Keratinocyte (primary cell): ENCODE measurements around the gene PARP3. TPM values are rescaled to one million over a fixed set of nuclear protein-coding genes. Genes with fewer than 3 reads are reported as not detected.

Experiments
- DNase-seq: peaks from one replicate; pipeline ENCODE4 v3.0.0-alpha.2; 2011; ENCODE audit warnings: low read depth, missing footprints, low spot score
- FAIRE-seq: peaks from 2 replicates; lab custom pipeline; 2011; peaks lifted over from hg19 to GRCh38; lab: Jason Lieb, UNC
- H2AFZ ChIP-seq: 2 replicates; pipeline ENCODE4 v1.6.0; 2012; ENCODE audit warnings: low read length, control low read depth, inconsistent platforms; ENCODE audit not compliant: control insufficient read depth
- H3K27ac ChIP-seq: 2 replicates; pipeline ENCODE4 v1.5.1; 2011; ENCODE audit warnings: low read length; ENCODE audit not compliant: control insufficient read depth, insufficient read depth
- H3K27me3 ChIP-seq: 3 replicates; pipeline ENCODE4 v1.6.0; 2011; ENCODE audit warnings: low read length; ENCODE audit not compliant: control insufficient read depth, insufficient read depth; ENCODE audit errors: extremely low read depth
- H3K36me3 ChIP-seq, 2 experiments: 2 replicates in 1 of 2; 3 replicates in 1 of 2; pipeline ENCODE4 v1.5.1; 2011; ENCODE audit warnings: low read length in 2 of 2, mild to moderate bottlenecking in 1 of 2; ENCODE audit not compliant: control insufficient read depth in 2 of 2, insufficient read depth in 2 of 2; ENCODE audit errors: extremely low read depth in 1 of 2
- H3K4me1 ChIP-seq: 3 replicates; pipeline ENCODE4 v1.5.1; 2011; ENCODE audit warnings: low read length; ENCODE audit not compliant: control insufficient read depth, insufficient read depth; ENCODE audit errors: extremely low read depth
- H3K4me2 ChIP-seq: 3 replicates; pipeline ENCODE4 v1.6.0; 2011; ENCODE audit warnings: low read depth, low read length; ENCODE audit not compliant: control insufficient read depth, insufficient read depth; ENCODE audit errors: extremely low read depth
- H3K4me3 ChIP-seq, 3 experiments: fragments of 200-600 bp in 1 of 3; sonication (generic) in 1 of 3; 2 replicates in 2 of 3; 3 replicates in 1 of 3; pipeline ENCODE4 v1.5.1; 2011 to 2016; ENCODE audit warnings: low read length in 3 of 3, mild to moderate bottlenecking in 3 of 3, control low read depth in 2 of 3, inconsistent platforms in 1 of 3, low read depth in 1 of 3, mixed read lengths in 1 of 3, mixed run types in 1 of 3, moderate library complexity in 1 of 3; ENCODE audit not compliant: control insufficient read depth in 2 of 3, insufficient read depth in 2 of 3; ENCODE audit errors: extremely low read depth in 1 of 3
- H3K79me2 ChIP-seq: 2 replicates; pipeline ENCODE4 v1.6.0; 2012; ENCODE audit warnings: low read length; ENCODE audit not compliant: control insufficient read depth, insufficient read depth
- H3K9ac ChIP-seq: 3 replicates; pipeline ENCODE4 v1.6.0; 2011; ENCODE audit warnings: low read length; ENCODE audit not compliant: control insufficient read depth, insufficient read depth; ENCODE audit errors: extremely low read depth
- H3K9me1 ChIP-seq: 3 replicates; pipeline ENCODE4 v1.6.0; 2011; ENCODE audit warnings: low read length; ENCODE audit not compliant: control insufficient read depth, insufficient read depth; ENCODE audit errors: extremely low read depth
- H3K9me3 ChIP-seq: 2 replicates; pipeline ENCODE4 v1.5.1; 2012; ENCODE audit warnings: low read depth, low read length; ENCODE audit not compliant: control insufficient read depth
- H4K20me1 ChIP-seq: 3 replicates; pipeline ENCODE4 v1.6.0; 2011; ENCODE audit warnings: low read length; ENCODE audit not compliant: control insufficient read depth, insufficient read depth; ENCODE audit errors: extremely low read depth
- CTCF ChIP-seq, 3 experiments: IDR thresholded peaks in 1 of 3; conservative IDR thresholded peaks in 1 of 3; optimal IDR thresholded peaks in 1 of 3; 2 replicates in 2 of 3; 3 replicates in 1 of 3; pipeline versions ENCODE3 to v1.5.1; 2011; ENCODE audit warnings: low read length in 3 of 3, mild to moderate bottlenecking in 3 of 3, moderate library complexity in 2 of 3, control low read depth in 1 of 3, inconsistent platforms in 1 of 3; ENCODE audit not compliant: insufficient read depth in 2 of 3; ENCODE audit errors: extremely low read depth in 1 of 3
- EZH2 ChIP-seq: IDR thresholded peaks from one replicate; pipeline ENCODE4 v1.6.1; 2012; ENCODE audit warnings: inconsistent platforms, mild to moderate bottlenecking, low read length, moderate library complexity
- dilution Hi-C: fragments of 300-500 bp; cut with MboI; formaldehyde crosslinking; loops from one replicate; pipeline ENCODE4 v1.7.0; 2020; ENCODE audit warnings: low sequenced_read_pairs; ENCODE audit not compliant: extremely low pct_ligation_motif_present
- polyA plus RNA-seq, 5 experiments: library from polyadenylated mRNA; depleted of rRNA in 3 of 5; stranded (reverse) in 3 of 5; stranded (forward) in 1 of 5; unstranded in 1 of 5; fragments of >200 nt; gene quantifications; 1 replicate in 1 of 5; 2 replicates in 3 of 5; 3 replicates in 1 of 5; pipeline versions ENCODE4 v1.2.1 to v1.2.3, GENCODE V29; 2011 to 2012; ENCODE audit warnings: missing spikeins in 2 of 5, low read depth in 1 of 5, low replicate concordance in 1 of 5

The PARP3 gene
- polyA plus RNA-seq, 1 donor (not counting 4 experiments of a cell fraction or from before 2014, with no cell fraction given) = 6.4 TPM

DNA sequence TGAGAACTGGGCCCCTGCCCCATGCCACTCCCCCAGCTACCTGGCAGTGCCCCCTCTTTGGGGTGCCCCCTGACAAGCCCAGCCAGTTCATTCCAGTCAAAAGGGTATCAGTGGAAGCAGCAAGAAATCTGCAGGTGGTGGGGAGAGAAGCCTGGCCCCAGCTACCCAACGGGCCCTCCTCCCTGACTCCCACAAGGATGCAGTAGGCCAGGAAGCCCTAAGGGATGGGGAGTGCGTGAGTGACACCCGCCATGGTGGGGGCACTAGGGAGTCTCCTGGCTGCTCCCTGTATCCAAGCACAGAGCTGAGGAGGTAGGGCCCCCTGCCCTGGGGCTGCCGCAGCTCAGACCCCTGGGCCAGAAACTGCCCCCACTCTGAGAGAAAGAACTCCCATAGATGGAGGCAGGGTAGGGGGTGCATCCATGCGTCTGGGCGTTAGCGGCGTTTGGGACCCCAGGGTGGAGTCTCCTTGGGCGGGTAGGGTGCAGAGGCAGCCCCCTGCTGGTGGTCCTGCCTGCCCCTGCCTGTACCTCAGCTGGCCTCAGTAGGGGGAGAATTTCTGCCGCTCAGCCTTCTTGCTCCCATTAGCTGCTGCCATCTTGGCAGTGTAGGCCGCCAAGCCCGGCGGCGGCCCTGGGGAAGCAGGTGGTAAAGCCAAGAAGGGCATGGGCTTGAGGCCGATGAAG lies 15.5 kb downstream of the PARP3 start:
- FAIRE-seq = no peak
- Histone ChIP-seq H3K27ac (no peak overlapping the region), H3K4me2 (no peak overlapping the region), H2AFZ (no peak overlapping the region), H3K4me3 (no peak overlapping the region), H4K20me1 (no peaks in the 10 kb centered on the region), H3K9ac (no peak overlapping the region), H3K4me1 (peaks cover 11% of the 10 kb centered on the region), H3K9me3 (no peaks in the 10 kb centered on the region), H3K27me3 (peaks cover 26% of the 10 kb centered on the region), H3K9me1 (no peaks in the 10 kb centered on the region), H3K36me3 (peaks cover 0 to 24% of the 10 kb centered on the region in 2 experiments), H3K79me2 (no peaks in the 10 kb centered on the region)
- dilution Hi-C loops = no loop called here
- no peak for DNase-seq
- TF ChIP-seq CTCF (optimal IDR thresholded peaks at IDR 0.05 in 1 of 3, IDR thresholded peaks at IDR 0.05 in 1 of 3, conservative IDR thresholded peaks at IDR 0.05 in 1 of 3; ENCODE audit: extremely low read depth in 1 of 3, insufficient read depth in 2 of 3, low read length in 3 of 3) (no peak), EZH2 (no peak)

DNA sequence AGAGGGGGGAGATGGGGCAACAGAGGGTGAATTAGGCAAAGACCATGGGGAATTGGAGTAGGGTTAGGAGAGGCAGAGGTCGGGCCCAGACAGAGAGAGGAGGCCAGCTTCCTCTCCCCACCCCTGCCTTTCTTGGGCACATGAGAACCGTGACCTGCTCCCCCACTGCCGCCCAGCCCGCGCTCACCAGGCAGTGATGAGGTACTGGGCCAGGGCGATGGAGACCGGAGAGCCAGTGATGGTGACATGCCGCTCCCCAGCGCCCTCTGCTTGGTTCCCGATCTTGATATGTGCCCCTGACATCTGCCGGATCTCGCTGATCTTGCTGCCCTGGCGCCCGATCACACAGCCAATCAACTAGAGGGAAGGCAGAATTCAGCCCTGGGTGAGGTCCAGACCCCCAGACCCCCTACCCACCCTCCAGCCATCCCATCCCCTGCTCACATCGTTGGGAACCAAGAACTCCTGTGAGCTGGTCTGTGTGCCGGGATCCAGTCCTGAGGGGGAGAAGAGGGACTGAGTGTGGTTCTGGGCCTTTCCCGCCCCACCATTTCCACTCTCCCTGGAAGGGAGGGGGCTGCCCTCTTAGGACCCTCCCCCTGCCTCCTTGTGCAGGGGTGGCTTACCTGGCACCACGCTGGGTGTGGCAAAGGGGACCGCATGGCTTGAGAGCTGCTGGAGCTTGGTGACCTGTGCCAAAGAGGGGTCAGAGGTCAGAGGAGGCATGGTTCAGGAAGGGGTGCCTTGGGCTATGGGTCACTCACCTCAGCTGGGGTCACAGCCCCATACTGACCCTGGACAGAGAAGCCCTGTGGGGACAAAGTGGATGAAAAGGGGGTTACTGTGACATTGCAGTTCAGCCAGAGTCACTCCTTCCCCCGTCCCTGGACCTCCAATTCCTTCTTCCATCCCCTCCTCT lies 16.7 kb downstream of the PARP3 start:
- H3K36me3 ChIP-seq = peaks cover 0 to 24% of the 10 kb centered on the region in 2 experiments
- H2AFZ ChIP-seq = no peak overlapping the region
- H3K79me2 ChIP-seq = no peaks in the 10 kb centered on the region
- peaks cover 18% of the 10 kb centered on the region for H3K27me3 ChIP-seq
- no peak overlapping the region for H3K4me2 ChIP-seq
- H3K27ac ChIP-seq = no peak overlapping the region
- H3K4me3 ChIP-seq = no peak overlapping the region
- FAIRE-seq = no peak
- TF ChIP-seq EZH2 (no peak), CTCF (optimal IDR thresholded peaks at IDR 0.05 in 1 of 3, IDR thresholded peaks at IDR 0.05 in 1 of 3, conservative IDR thresholded peaks at IDR 0.05 in 1 of 3; ENCODE audit: extremely low read depth in 1 of 3, insufficient read depth in 2 of 3, low read length in 3 of 3) (no peak)
- dilution Hi-C loops = no loop called here
- H3K9me3 ChIP-seq = no peaks in the 10 kb centered on the region
- H3K9ac ChIP-seq = no peak overlapping the region
- H3K9me1 ChIP-seq = no peaks in the 10 kb centered on the region
- DNase-seq = no peak
- peaks cover 11% of the 10 kb centered on the region for H3K4me1 ChIP-seq
- H4K20me1 ChIP-seq = no peaks in the 10 kb centered on the region
